RWPE2 (cell line): ENCODE measurements around the gene CIAO2B.
A peak's percentile ranks its signal among the peaks of the same experiment; 100 is the strongest.

ENCODE experiments used
- ATAC-seq: fragments of 200-7000 bp; cut with Tn5 transposase; 3 replicates; pipeline ENCODE4 v1.9.1; 2021; ENCODE audit warnings: low read depth
- DNase-seq: peaks from one replicate; pipeline ENCODE4 v3.0.0-alpha.2; 2020; ENCODE audit warnings: low spot score
- H3K27ac ChIP-seq: fragments of 450-650 bp; 2 replicates; pipeline ENCODE4 v1.5.1; 2017; ENCODE audit warnings: mild to moderate bottlenecking; ENCODE audit not compliant: poor library complexity, severe bottlenecking
- H3K27me3 ChIP-seq: fragments of 250-450 bp; sonication (Bioruptor Pico); 2 replicates; pipeline ENCODE4 v1.5.1; 2021; ENCODE audit warnings: mild to moderate bottlenecking, moderate library complexity; ENCODE audit not compliant: insufficient read depth, poor library complexity, severe bottlenecking
- H3K36me3 ChIP-seq: fragments of 250-450 bp; sonication (Bioruptor Pico); 2 replicates; pipeline ENCODE4 v1.5.1; 2020; ENCODE audit warnings: low read depth, mild to moderate bottlenecking, moderate library complexity
- H3K4me1 ChIP-seq: fragments of 250-450 bp; sonication (Bioruptor Pico); 2 replicates; pipeline ENCODE4 v1.5.1; 2021; ENCODE audit warnings: mild to moderate bottlenecking, moderate library complexity; ENCODE audit not compliant: insufficient read depth, poor library complexity, severe bottlenecking
- H3K4me3 ChIP-seq: fragments of 250-450 bp; sonication (Bioruptor Pico); 2 replicates; pipeline ENCODE4 v1.5.1; 2021; ENCODE audit warnings: mild to moderate bottlenecking, moderate library complexity; ENCODE audit not compliant: severe bottlenecking
- H3K9me3 ChIP-seq: fragments of 250-450 bp; sonication (Bioruptor Pico); 2 replicates; pipeline ENCODE4 v1.5.1; 2021; ENCODE audit warnings: mild to moderate bottlenecking, moderate library complexity; ENCODE audit not compliant: severe bottlenecking
- CTCF ChIP-seq: fragments of 450-650 bp; IDR thresholded peaks from one replicate; pipeline ENCODE4 v1.5.1; 2017; ENCODE audit warnings: mild to moderate bottlenecking, moderate library complexity; ENCODE audit not compliant: poor library complexity, severe bottlenecking

The CIAO2B gene

GRCh38 chr16:66934138-66934838 is at the start of gene CIAO2B:
CIAO2B (minus strand) TSS chr16:66934402; CDS start chr16:66934364, 38 bp downstream.
- no peaks in the 10 kb centered on the region for H3K9me3 ChIP-seq
- H3K27ac ChIP-seq = peak within 1 kb of the TSS; percentile 86
- peak; percentile 53 for ATAC-seq
- DNase-seq = no peak
- H3K4me1 ChIP-seq = peaks cover 9% of the 10 kb centered on the region
- no peak for TF ChIP-seq CTCF
- peaks cover 30% of the 10 kb centered on the region for H3K36me3 ChIP-seq
- H3K27me3 ChIP-seq = no peaks in the 10 kb centered on the region
- H3K4me3 ChIP-seq = peak within 1 kb of the TSS; percentile 96

GRCh38 chr16:66983033-66983432 is 48.8 kb upstream of the CIAO2B start:
- no peak for DNase-seq
- no peak for TF ChIP-seq CTCF
- H3K27ac ChIP-seq = no peak overlapping the region
- no peak overlapping the region for H3K4me3 ChIP-seq
- no peaks in the 10 kb centered on the region for H3K27me3 ChIP-seq
- no peaks in the 10 kb centered on the region for H3K9me3 ChIP-seq
- no peaks in the 10 kb centered on the region for H3K36me3 ChIP-seq
- peaks cover 2% of the 10 kb centered on the region for H3K4me1 ChIP-seq
- no peak for ATAC-seq

GRCh38 chr16:66979011-66979717 is 45.0 kb upstream of the CIAO2B start:
- ATAC-seq (no peak), DNase-seq (no peak)
- Histone ChIP-seq H3K36me3 (no peaks in the 10 kb centered on the region), H3K9me3 (no peaks in the 10 kb centered on the region), H3K27me3 (no peaks in the 10 kb centered on the region), H3K27ac (no peak overlapping the region), H3K4me3 (no peak overlapping the region), H3K4me1 (no peaks in the 10 kb centered on the region)
- no peak for TF ChIP-seq CTCF

GRCh38 chr16:66977341-66978113 is 43.3 kb upstream of the CIAO2B start:
- H3K27me3 ChIP-seq = no peaks in the 10 kb centered on the region
- no peak overlapping the region for H3K27ac ChIP-seq
- H3K4me1 ChIP-seq = no peaks in the 10 kb centered on the region
- ATAC-seq (peak; percentile 97), DNase-seq (peak; percentile 84)
- no peaks in the 10 kb centered on the region for H3K9me3 ChIP-seq
- TF ChIP-seq CTCF = peak; percentile 96
- no peak overlapping the region for H3K4me3 ChIP-seq
- no peaks in the 10 kb centered on the region for H3K36me3 ChIP-seq
